HCT116 (cell line): Measurements from ENCODE around the gene LGALS4. TPM values are rescaled to one million over a fixed set of nuclear protein-coding genes. Genes with fewer than 3 reads are reported as not detected.

Experiments
- ATAC-seq: fragments of 200-7000 bp; cut with Tn5 transposase; 2 replicates; pipeline ENCODE4 v1.9.1; 2020; ENCODE audit warnings: mild to moderate bottlenecking, moderate library complexity
- BruUV-seq: library from RNA; stranded (reverse); fragments of 400-500 nt; replicated peaks from 2 replicates; lab custom pipeline; 2021; lab: Mats Ljungman, UMichigan
- CTCF ChIA-PET: fragments of 300-600 bp; sonication (Branson Sonifier 250); formaldehyde crosslinking; loops from one replicate; lab custom pipeline; 2021; ENCODE audit warnings: antibody characterized with exemption; lab: Charles Lee
- POLR2A ChIA-PET: fragments of 300-600, 350-600 bp; sonication (Branson Sonifier 250); formaldehyde crosslinking; loops from one replicate; lab custom pipeline; 2021; ENCODE audit warnings: antibody characterized with exemption; lab: Charles Lee
- RAD21 ChIA-PET, 2 experiments: fragments of 300-600 bp; sonication (Branson Sonifier 250); formaldehyde crosslinking; loops; one replicate each; lab custom pipeline; 2023; ENCODE audit warnings: low total read pairs in 2 of 2; ENCODE audit not compliant: uncharacterized antibody in 2 of 2, unreplicated experiment in 2 of 2, low non-redundant PET in 1 of 2; lab: Charles Lee
- DNase-seq: peaks from one replicate; pipeline ENCODE4 v3.0.0-alpha.2; 2010; ENCODE audit warnings: low read depth, low spot score
- H2AFZ ChIP-seq: fragments of 200-600 bp; shearing (Covaris generic), sonication (generic); 2 replicates; pipeline ENCODE4 v1.6.1; 2017; ENCODE audit warnings: low read depth, mixed run types, mixed read lengths, antibody characterized with exemption, low read length; ENCODE audit not compliant: poor library complexity, severe bottlenecking
- H3K27ac ChIP-seq: 2 replicates; pipeline ENCODE4 v1.5.1; 2012; ENCODE audit warnings: low read depth, low read length
- H3K27me3 ChIP-seq: fragments of 200-600 bp; sonication (generic); 2 replicates; pipeline ENCODE4 v1.6.1; 2016; ENCODE audit warnings: mixed run types, low read length, mixed read lengths; ENCODE audit not compliant: insufficient read depth
- H3K36me3 ChIP-seq, 2 experiments: fragments of 200-500 bp in 1 of 2; fragments of 200-600 bp in 1 of 2; sonication (Bioruptor generic) in 1 of 2; sonication (generic) in 1 of 2; 2 replicates each; pipeline versions ENCODE4 v1.5.1 to v1.6.1; 2014 to 2016; ENCODE audit warnings: low read length in 2 of 2, inconsistent platforms in 1 of 2, mixed read lengths in 1 of 2, mixed run types in 1 of 2; ENCODE audit not compliant: insufficient read depth in 2 of 2, control insufficient read depth in 1 of 2
- H3K4me1 ChIP-seq, 2 experiments: fragments of 200-600 bp in 1 of 2; sonication (generic) in 1 of 2; 2 replicates each; pipeline versions ENCODE4 v1.5.1 to v1.6.1; 2012 to 2017; ENCODE audit warnings: low read length in 2 of 2, inconsistent platforms in 1 of 2, mild to moderate bottlenecking in 1 of 2, mixed read lengths in 1 of 2, mixed run types in 1 of 2, moderate library complexity in 1 of 2; ENCODE audit not compliant: insufficient read depth in 2 of 2, control insufficient read depth in 1 of 2
- H3K4me2 ChIP-seq: fragments of 200-600 bp; sonication (generic); 2 replicates; pipeline ENCODE4 v1.6.1; 2017; ENCODE audit warnings: mixed run types, low read length, mixed read lengths
- H3K4me3 ChIP-seq, 2 experiments: fragments of 200-600 bp in 1 of 2; sonication (generic) in 1 of 2; replicated peaks in 1 of 2; 2 replicates each; pipeline ENCODE4 v1.5.1; 2011 to 2016; ENCODE audit warnings: low read length in 2 of 2, control low read depth in 1 of 2, low read depth in 1 of 2, mild to moderate bottlenecking in 1 of 2, mixed read lengths in 1 of 2, mixed run types in 1 of 2
- H3K79me2 ChIP-seq: fragments of 200-600 bp; sonication (generic); 2 replicates; pipeline ENCODE4 v1.6.1; 2017; ENCODE audit warnings: mild to moderate bottlenecking, mixed run types, low read length, moderate library complexity, mixed read lengths; ENCODE audit not compliant: insufficient read depth
- H3K9ac ChIP-seq: fragments of 200-600 bp; sonication (generic); 2 replicates; pipeline ENCODE4 v1.6.1; 2016; ENCODE audit warnings: low read length, mixed read lengths
- H3K9me2 ChIP-seq: fragments of 200-600 bp; sonication (generic), shearing (Covaris generic); 2 replicates; pipeline ENCODE4 v1.6.1; 2017; ENCODE audit warnings: mixed run types, mild to moderate bottlenecking, moderate library complexity; ENCODE audit not compliant: insufficient read depth
- H3K9me3 ChIP-seq, 2 experiments: fragments of 200-500 bp in 1 of 2; fragments of 200-600 bp in 1 of 2; sonication (Bioruptor generic) in 1 of 2; sonication (generic) in 1 of 2; 2 replicates each; pipeline ENCODE4 v1.6.1; 2014 to 2017; ENCODE audit warnings: low read length in 2 of 2, mixed read lengths in 2 of 2, inconsistent platforms in 1 of 2, low read depth in 1 of 2, mild to moderate bottlenecking in 1 of 2, mixed run types in 1 of 2, moderate library complexity in 1 of 2; ENCODE audit not compliant: control insufficient read depth in 1 of 2, insufficient read depth in 1 of 2
- H4K20me1 ChIP-seq: fragments of 200-600 bp; sonication (generic), shearing (Covaris generic); 2 replicates; pipeline ENCODE4 v1.6.1; 2017; ENCODE audit warnings: mixed run types, mild to moderate bottlenecking, moderate library complexity; ENCODE audit not compliant: insufficient read depth
- ATF3 ChIP-seq: IDR thresholded peaks from 2 replicates; pipeline ENCODE4 v1.6.1; 2012
- CBX3 ChIP-seq: IDR thresholded peaks from 2 replicates; pipeline ENCODE4 v1.6.1; 2012; ENCODE audit warnings: low read depth
- CEBPB ChIP-seq: IDR thresholded peaks from 2 replicates; pipeline ENCODE4 v1.6.1; 2012; ENCODE audit warnings: low read depth
- CTCF ChIP-seq, 3 experiments: fragments of 200-600 bp in 1 of 3; sonication (generic) in 1 of 3; IDR thresholded peaks in 2 of 3; conservative IDR thresholded peaks in 1 of 3; 2 replicates each; pipeline ENCODE4 v1.5.1; 2012 to 2017; ENCODE audit warnings: low read depth in 2 of 3, low read length in 2 of 3, antibody characterized with exemption in 1 of 3, borderline replicate concordance in 1 of 3, control low read depth in 1 of 3, mild to moderate bottlenecking in 1 of 3, mixed read lengths in 1 of 3, mixed run types in 1 of 3, moderate library complexity in 1 of 3; ENCODE audit not compliant: insufficient read depth in 1 of 3
- EZH2 ChIP-seq: fragments of 200-600 bp; sonication (generic); IDR thresholded peaks from 2 replicates; pipeline ENCODE4 v1.6.1; 2017; ENCODE audit warnings: antibody characterized with exemption, mixed run types
- FOSL1 ChIP-seq: IDR thresholded peaks from 2 replicates; pipeline ENCODE4 v1.6.1; 2012; ENCODE audit warnings: low read depth
- JUND ChIP-seq: IDR thresholded peaks from 2 replicates; pipeline ENCODE4 v1.6.1; 2012
- MAX ChIP-seq: IDR thresholded peaks from 2 replicates; pipeline ENCODE4 v1.6.1; 2012
- POLR2AphosphoS5 ChIP-seq: IDR thresholded peaks from 2 replicates; pipeline ENCODE4 v1.6.1; 2011; ENCODE audit warnings: mild to moderate bottlenecking, low read depth, low read length, moderate library complexity
- REST ChIP-seq: IDR thresholded peaks from 2 replicates; pipeline ENCODE4 v1.6.1; 2012; ENCODE audit warnings: low read depth
- SIN3A ChIP-seq: IDR thresholded peaks from 2 replicates; pipeline ENCODE4 v1.6.1; 2012; ENCODE audit warnings: low read depth
- TCF7L2 ChIP-seq: IDR thresholded peaks from 2 replicates; pipeline ENCODE4 v1.7.0; 2011; ENCODE audit warnings: borderline replicate concordance, inconsistent platforms; ENCODE audit not compliant: insufficient read depth, insufficient read length; ENCODE audit errors: extremely low read depth
- ZBTB33 ChIP-seq: IDR thresholded peaks from 2 replicates; pipeline ENCODE4 v1.6.1; 2011; ENCODE audit warnings: mild to moderate bottlenecking, low read length, moderate library complexity; ENCODE audit not compliant: insufficient replicate concordance; ENCODE audit errors: extremely low read depth
- ZFX ChIP-seq: fragments of 450-650 bp; IDR thresholded peaks from 2 replicates; pipeline ENCODE4 v1.6.1; 2017
- intact Hi-C: fragments of 100-400 bp; cut with micrococcal nuclease; formaldehyde crosslinking; loops from 2 replicates; pipeline ENCODE4 v1.10.0; 2022
- total RNA-seq: library from RNA; stranded (reverse); gene quantifications from one replicate; pipeline ENCODE4 v1.2.1, GENCODE V29; 2021; ENCODE audit not compliant: unreplicated experiment

Gene LGALS4
- total RNA-seq, 1 experiment from 2014 or later = 0.86 TPM

- TF ChIP-seq CTCF (IDR thresholded peaks at IDR 0.05 in 2 of 3, conservative IDR thresholded peaks at IDR 0.05 in 1 of 3; ENCODE audit: borderline replicate concordance in 1 of 3, insufficient read depth in 1 of 3, low read depth in 2 of 3, low read length in 2 of 3) = no peak
- TF ChIP-seq TCF7L2 = no peak
- TF ChIP-seq FOSL1 = no peak
- no peak for TF ChIP-seq ZBTB33
- TF ChIP-seq JUND = no peak
- no peak for TF ChIP-seq MAX
- TF ChIP-seq SIN3A = no peak
- no peak for TF ChIP-seq POLR2AphosphoS5
- no peak for TF ChIP-seq EZH2
- TF ChIP-seq ZFX = no peak
- TF ChIP-seq, all 23 proteins: peak for 0
Measured at GRCh38 chr19:38846097-38846496, 33.4 kb upstream of the LGALS4 start (continued).

GRCh38 chr19:38845374-38846024 is 32.8 kb upstream of the LGALS4 start:
- no peak overlapping the region for H3K4me2 ChIP-seq
- H4K20me1 ChIP-seq = peaks cover 23% of the 10 kb centered on the region
- H3K79me2 ChIP-seq = peaks cover 87% of the 10 kb centered on the region
- RAD21 ChIA-PET = no interaction called here
- no peak overlapping the region for H3K27ac ChIP-seq
- H3K9me2 ChIP-seq = no peaks in the 10 kb centered on the region
- peaks cover 66 to 78% of the 10 kb centered on the region in 2 experiments for H3K36me3 ChIP-seq
- CTCF ChIA-PET = no interaction called here
- DNase-seq (no peak), ATAC-seq (no peak)
- no peaks in the 10 kb centered on the region for H3K9me3 ChIP-seq
- no peaks in the 10 kb centered on the region for H3K27me3 ChIP-seq
- H3K4me1 ChIP-seq = peaks cover 7 to 24% of the 10 kb centered on the region in 2 experiments; a peak in 3 of 4 replicates
- intact Hi-C loops = no loop called here
- H2AFZ ChIP-seq = no peak overlapping the region
- H3K4me3 ChIP-seq = no peak overlapping the region
- POLR2A ChIA-PET = no interaction called here
- no peak overlapping the region for H3K9ac ChIP-seq
- BruUV-seq = no TSS peak
- TF ChIP-seq REST = no peak
- TF ChIP-seq ATF3 = no peak
- TF ChIP-seq TCF7L2 = no peak
- TF ChIP-seq CBX3 = no peak
- TF ChIP-seq JUND = no peak
- no peak for TF ChIP-seq ZBTB33
- TF ChIP-seq CEBPB = no peak
